ENCODE measurements around the gene ASIC5.

DNA sequence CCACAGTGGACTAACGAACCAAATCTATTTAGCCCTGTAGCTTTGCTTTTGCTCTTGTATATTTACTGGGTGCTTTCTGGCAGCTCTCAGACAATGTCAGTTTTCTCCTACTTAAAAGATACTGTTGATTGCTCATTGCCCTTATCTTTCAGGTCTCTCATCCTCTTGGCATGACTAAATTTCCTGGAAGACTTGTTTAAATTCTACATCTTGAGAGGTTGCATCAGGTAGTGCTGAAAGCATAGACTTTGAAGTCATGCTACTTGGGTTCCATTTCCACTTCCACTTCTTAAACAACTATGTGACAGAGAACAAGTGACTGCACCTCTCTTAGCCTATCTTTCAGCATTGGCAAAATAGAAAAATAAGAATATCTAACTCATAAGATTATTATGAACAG, 45.8 kb upstream of the ASIC5 start:
- TF ChIP-seq, protein P1, sequence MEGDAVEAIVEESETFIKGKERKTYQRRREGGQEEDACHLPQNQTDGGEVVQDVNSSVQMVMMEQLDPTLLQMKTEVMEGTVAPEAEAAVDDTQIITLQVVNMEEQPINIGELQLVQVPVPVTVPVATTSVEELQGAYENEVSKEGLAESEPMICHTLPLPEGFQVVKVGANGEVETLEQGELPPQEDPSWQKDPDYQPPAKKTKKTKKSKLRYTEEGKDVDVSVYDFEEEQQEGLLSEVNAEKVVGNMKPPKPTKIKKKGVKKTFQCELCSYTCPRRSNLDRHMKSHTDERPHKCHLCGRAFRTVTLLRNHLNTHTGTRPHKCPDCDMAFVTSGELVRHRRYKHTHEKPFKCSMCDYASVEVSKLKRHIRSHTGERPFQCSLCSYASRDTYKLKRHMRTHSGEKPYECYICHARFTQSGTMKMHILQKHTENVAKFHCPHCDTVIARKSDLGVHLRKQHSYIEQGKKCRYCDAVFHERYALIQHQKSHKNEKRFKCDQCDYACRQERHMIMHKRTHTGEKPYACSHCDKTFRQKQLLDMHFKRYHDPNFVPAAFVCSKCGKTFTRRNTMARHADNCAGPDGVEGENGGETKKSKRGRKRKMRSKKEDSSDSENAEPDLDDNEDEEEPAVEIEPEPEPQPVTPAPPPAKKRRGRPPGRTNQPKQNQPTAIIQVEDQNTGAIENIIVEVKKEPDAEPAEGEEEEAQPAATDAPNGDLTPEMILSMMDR (IDR thresholded peaks at IDR 0.05 in 8 of 11, conservative IDR thresholded peaks at IDR 0.05 in 3 of 11), result no peak
- TF ChIP-seq POLR2A (IDR thresholded peaks at IDR 0.05) (no peak), POLR2AphosphoS5 (IDR thresholded peaks at IDR 0.05) (no peak)
